GM18909 (cell line): Measurements from ENCODE around the gene OR7C1.
"Not testable (repeated sequence)": the region's sequence is repeated elsewhere in the genome, so short reads cannot be mapped to it uniquely, and the experiment has no call there.

Experiments used
- ATAC-seq: cut with Tn5 transposase; IDR thresholded peaks from one replicate; pipeline ENCODE4 v1.9.1; 2021; ENCODE audit warnings: mild to moderate bottlenecking; ENCODE audit not compliant: unreplicated experiment, poor library complexity

The OR7C1 gene

DNA sequence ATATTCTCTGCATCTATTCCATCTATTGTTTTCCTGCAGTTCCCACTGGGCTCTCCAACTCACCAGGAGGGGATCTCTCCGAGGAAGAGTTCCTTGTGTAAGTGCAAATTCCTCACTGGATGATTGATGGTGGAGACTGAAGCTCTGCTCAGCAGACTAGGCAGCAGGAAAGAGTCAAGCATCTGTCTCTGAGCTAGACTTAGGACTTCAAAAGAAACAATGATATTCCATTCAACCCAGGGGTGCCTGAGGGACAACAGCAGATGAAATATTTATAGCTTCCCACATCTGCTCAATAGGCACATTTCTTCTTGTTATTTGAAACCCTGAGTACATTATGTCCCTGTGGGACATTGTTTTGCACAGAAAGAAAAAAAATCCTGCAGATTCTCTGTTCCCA, at the start of gene OR7C1, which contains the start of gene OR7A5:
Gene OR7C1 (minus strand): TSS at position 175 of the 400 bp plus-strand sequence. CDS start 35,049 bp downstream, outside the sequence.
Gene OR7A5 (minus strand): TSS at position 175 of the 400 bp plus-strand sequence. CDS start 6,944 bp downstream, outside the sequence.
- no peak for ATAC-seq

GRCh38 chr19:14871619-14872230, 36.7 kb upstream of the OR7C1 start:
- no peak for ATAC-seq

DNA sequence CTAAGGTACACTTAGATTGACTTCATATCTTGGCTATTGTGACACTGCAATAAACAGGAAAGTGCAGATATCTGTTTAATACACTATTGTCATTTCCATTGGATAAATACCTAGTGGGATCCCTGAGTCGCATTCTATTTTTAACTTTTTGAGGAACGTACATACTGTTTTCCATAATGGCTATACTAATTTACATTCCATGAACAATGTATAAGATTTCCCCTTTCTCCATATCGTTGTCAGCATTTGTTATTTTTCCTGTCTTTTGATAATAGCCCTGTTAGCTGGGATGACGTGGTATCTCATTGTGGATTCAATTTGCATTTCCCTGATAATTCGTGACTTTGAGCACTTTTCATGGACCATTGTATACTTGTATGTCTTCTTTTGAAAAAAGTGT, 33.5 kb upstream of the OR7C1 start:
- ATAC-seq = no peak

DNA sequence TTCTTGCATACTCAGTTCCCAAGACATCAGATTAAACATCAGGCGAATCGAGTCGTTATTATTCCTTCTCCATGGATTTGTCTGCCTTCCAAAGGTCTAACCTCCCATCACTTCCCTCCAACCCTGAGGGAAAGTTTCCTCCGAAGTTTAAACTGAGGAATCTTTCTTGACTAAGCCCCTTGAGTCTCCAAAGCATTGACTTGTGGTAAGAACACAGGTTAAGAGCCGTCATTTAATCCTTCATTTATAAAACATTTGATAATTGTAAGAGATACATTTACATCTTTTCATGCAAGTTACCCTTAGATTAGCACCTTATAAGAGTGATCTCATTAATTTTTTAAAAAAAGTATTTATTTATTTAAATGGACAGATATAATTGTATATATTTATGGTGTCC, 13.8 kb upstream of the OR7C1 start, which contains the start of gene OR7A10:
Gene OR7A10 (minus strand): TSS at position 101 of the 400 bp plus-strand sequence. CDS start 7,045 bp downstream, outside the sequence.
- no peak for ATAC-seq

GRCh38 chr19:14843578-14843977, 8.6 kb upstream of the OR7C1 start:
- no peak for ATAC-seq

DNA sequence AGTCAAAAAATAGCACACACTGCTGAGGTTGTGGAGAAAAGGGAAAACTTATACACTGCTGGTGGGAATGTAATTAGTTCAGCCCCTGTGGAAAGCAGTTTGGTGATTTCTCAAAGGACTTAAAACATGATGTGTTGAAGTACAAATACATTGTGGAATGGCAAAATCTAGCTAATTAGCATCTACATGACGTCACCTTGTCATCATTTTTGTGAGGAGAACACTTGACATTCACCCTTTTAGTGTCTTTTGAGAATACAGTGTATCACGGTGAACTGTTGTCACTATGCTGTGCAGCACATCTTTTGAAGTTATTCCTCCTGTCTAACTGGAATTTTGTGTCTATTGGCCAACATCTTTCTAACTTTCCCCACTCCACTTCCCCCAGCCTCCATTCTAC, 8.2 kb upstream of the OR7C1 start:
- no peak for ATAC-seq

- ATAC-seq = no peak
Observed at GRCh38 chr19:14840206-14840605, 5.2 kb upstream of the OR7C1 start.

GRCh38 chr19:14837391-14837790, 2.4 kb upstream of the OR7C1 start:
- no peak for ATAC-seq

DNA sequence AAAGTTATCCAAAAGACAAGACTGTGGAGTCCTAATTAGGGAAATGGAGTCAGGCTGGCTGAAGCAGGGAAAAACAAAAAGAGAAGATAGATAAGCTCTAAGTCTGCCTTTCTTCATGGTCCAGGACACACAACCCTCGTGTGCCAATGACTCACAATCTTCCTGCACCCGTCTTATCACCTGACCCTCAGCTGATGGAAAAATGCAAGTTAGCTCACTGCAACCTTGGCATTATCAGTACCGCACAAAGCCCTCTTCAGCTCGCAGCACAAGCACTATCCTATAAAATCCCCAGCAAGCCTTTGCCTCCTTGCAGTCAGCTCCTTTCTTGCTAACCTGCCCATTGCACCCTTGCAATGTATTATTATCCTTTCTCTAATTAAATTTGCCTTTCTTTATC, 4.3 kb downstream of the OR7C1 start:
- ATAC-seq = no peak

DNA sequence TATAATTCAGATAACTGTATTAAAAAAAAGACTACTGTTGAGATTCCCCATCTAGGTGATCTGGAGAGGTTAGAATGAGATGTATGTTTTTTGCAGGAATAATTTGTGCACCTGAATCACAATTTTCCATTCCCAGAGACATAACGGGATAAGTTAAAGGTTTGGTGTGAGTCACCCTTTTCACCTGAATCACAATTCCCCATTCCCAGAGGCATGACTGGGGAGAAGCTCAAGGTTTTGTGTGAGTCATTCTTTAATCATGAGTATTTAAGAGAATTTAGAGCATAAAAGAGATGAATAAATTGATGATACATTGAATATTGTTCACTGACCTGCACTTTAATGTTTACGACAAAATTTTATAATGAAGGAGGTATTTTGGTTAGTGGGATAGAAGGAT, 9.0 kb downstream of the OR7C1 start:
- no peak for ATAC-seq

GRCh38 chr19:14821937-14822336, 13.0 kb downstream of the OR7C1 start:
- ATAC-seq = no peak

- ATAC-seq = no peak
Observed at GRCh38 chr19:14818588-14818987, 16.4 kb downstream of the OR7C1 start.

DNA sequence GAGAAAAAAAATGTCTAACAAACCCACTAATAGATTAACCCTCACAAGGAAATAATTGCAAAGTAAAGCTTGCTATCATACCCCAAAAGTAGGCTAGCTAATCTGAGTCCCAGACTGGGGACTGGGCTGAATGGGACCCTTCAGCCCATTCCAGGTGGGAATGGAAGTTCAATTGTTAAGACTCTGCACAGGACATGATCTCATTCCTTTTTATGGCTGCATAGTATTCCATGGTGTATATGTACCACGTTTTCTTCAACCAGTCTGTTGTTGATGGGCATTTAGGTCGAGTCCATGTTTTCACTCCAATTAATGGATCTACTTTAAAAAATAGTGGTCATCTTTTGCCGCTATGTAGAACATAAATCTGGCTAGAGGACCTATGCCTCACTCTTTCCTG, 17.9 kb downstream of the OR7C1 start:
- no peak for ATAC-seq

DNA sequence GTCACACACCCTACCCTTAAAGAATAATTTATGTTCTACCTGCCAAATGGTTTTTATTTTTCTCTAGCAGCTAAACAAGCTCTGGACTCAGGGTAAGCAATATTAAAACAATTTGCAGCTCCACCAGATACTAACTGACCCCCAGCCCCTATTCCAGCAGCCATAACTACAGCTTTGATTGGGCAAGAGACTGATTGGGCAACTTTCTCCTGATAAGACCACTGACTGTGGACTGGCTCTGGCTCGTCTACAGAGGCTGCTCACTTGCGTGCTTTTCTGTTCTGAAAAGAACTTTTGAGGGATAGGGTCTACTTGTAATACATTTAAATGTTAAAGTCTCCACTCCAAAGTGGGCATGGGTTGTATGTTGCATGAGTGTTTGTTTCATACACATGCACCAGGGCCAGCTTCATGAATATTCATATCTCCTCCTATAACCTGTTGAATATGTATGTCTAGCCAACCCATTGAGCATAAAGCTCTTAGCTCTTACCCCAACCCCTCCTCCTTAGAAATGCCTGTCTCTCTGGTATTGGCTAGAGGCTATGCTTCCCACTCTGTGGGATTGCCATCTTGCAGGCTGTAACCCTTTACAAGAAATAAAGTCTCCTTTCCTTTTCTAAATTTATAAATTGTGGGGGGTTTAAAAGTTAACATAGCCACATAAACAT, 19.9 kb downstream of the OR7C1 start:
- no peak for ATAC-seq

DNA sequence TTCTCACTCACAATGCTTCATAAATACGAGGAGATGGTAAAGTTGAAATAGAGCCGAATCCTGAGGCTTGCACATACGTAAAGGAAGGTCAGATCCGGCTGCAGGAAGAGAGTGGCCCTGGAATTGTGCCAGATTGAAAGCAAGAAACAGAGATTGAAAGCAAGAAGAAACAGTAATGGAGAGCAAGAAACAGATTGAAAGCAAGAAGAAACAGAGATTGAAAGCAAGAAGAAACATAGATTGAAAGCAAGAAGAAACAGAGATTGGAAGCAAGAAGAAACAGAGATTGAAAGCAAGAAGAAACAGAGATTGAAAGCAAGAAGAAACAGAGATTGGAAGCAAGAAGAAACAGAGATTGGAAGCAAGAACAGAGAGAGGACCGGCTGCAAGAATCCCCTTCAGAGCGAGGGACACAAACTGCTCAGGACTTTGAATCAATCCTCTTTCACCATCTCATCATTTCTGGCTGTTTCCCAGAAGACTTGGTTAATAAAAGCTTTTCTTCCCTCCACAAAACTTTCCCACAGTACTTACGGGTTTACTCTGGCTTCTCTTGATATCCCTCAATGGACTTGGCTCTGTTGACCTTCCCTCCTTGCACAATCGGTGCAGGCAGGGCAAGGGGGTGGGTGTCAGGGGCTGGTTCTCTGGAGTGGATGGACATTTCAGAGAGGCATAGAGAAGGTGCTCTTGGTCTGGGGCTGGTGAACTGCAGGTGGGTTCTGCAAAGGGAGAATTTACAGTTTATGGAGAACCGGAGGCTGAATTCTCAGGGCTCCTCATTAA, 25.5 kb downstream of the OR7C1 start:
- no peak for ATAC-seq

- no peak for ATAC-seq
Observed at GRCh38 chr19:14804765-14805164, 30.2 kb downstream of the OR7C1 start.

GRCh38 chr19:14798760-14799159, 36.2 kb downstream of the OR7C1 start:
- ATAC-seq = no peak

DNA sequence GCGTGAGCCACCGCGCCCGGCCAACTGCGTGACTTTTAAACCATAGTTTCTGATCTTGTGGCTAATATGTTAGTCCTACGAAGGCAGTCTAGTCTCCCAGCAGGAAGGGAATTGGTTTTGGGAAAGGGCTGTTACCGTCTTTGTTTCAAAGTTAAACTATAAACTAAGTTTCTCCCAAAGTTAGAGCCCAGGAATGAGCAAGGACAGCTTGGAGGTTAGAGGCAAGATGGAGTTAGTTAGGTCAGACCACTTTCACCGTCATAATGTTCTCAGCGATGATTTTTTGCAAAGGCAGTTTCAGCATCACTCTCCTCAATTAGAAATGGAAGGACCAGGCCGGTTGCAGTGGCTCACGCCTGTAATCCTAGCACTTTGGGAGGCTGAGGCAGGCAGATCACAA, 39.0 kb downstream of the OR7C1 start:
- ATAC-seq = no peak

- no peak for ATAC-seq
Observed at GRCh38 chr19:14795078-14795721, 39.8 kb downstream of the OR7C1 start.

GRCh38 chr19:14792250-14792649, 42.7 kb downstream of the OR7C1 start:
- not testable (repeated sequence) for ATAC-seq

- ATAC-seq = no peak
Observed at GRCh38 chr19:14786421-14786851, 48.5 kb downstream of the OR7C1 start.
